Endothelial cell (in vitro differentiated cells): ENCODE results near the gene PRKAG2. TPM values are rescaled to one million over a fixed set of nuclear protein-coding genes. Genes with fewer than 3 reads are reported as not detected.

Experiments
- DNase-seq: peaks from one replicate; pipeline ENCODE4 v3.0.0; 2021; ENCODE audit warnings: low spot score
- H3K27ac Mint-ChIP-seq: one replicate; pipeline ENCODE4 v1.8.0; 2021; ENCODE audit warnings: mixed read lengths, inconsistent platforms; ENCODE audit not compliant: unreplicated experiment
- H3K27me3 Mint-ChIP-seq: one replicate; pipeline ENCODE4 v1.8.0; 2021; ENCODE audit warnings: mild to moderate bottlenecking, moderate library complexity, mixed read lengths, inconsistent platforms; ENCODE audit not compliant: unreplicated experiment
- H3K36me3 Mint-ChIP-seq: one replicate; pipeline ENCODE4 v1.8.0; 2021; ENCODE audit warnings: mild to moderate bottlenecking, low read depth, mixed read lengths, inconsistent platforms; ENCODE audit not compliant: unreplicated experiment
- H3K4me1 Mint-ChIP-seq: one replicate; pipeline ENCODE4 v1.8.0; 2021; ENCODE audit warnings: mild to moderate bottlenecking, mixed read lengths, inconsistent platforms; ENCODE audit not compliant: unreplicated experiment
- H3K4me3 Mint-ChIP-seq: one replicate; pipeline ENCODE4 v1.8.0; 2021; ENCODE audit warnings: mild to moderate bottlenecking, mixed read lengths, inconsistent platforms; ENCODE audit not compliant: unreplicated experiment
- H3K9me3 Mint-ChIP-seq: one replicate; pipeline ENCODE4 v1.8.0; 2021; ENCODE audit warnings: mixed read lengths, inconsistent platforms; ENCODE audit not compliant: unreplicated experiment
- CTCF ChIP-seq: fragments of 200-600 bp; sonication (generic); IDR thresholded peaks from one replicate; pipeline ENCODE4 v1.5.0; 2021; ENCODE audit warnings: antibody characterized with exemption; ENCODE audit not compliant: unreplicated experiment
- total RNA-seq: library from RNA; stranded (reverse); fragmentation: NEBNext Ultra II Directional; extraction: Animal tissue kit (Norgen Biotek cat#: 25700); gene quantifications from one replicate; pipeline ENCODE4 v1.2.1, GENCODE V29; 2021; ENCODE audit not compliant: unreplicated experiment

Gene PRKAG2
- total RNA-seq, 1 donor from 2014 or later, result 16.0 TPM

DNA sequence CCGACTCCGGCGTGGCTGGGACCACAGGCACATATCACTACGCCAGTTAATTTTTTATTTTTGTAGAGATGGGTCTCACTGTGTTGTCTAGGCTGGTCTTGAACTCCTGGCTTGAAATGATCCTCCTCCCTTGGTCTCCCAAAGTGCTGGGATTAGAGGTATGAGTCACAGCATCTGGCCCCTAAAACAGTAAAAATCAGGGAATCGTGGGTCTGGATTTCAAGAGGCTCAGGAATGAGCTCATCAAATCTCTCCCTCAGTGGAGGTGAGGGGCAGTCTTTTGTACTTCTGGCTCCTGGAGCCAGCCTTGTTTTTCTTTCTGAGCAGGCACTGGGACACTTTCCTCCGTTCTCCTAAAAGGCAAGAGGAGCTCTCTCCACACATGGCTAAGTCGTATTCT is 325.1 kb downstream of the PRKAG2 start:
- Mint-ChIP-seq H3K4me1 (peaks cover 7% of the 10 kb centered on the region), H3K36me3 (peaks cover 3% of the 10 kb centered on the region), H3K27ac (peak overlapping the region; percentile 28), H3K4me3 (no peak overlapping the region), H3K27me3 (peaks cover 6% of the 10 kb centered on the region), H3K9me3 (no peaks in the 10 kb centered on the region)
- DNase-seq, result no peak
- no peak for TF ChIP-seq CTCF

DNA sequence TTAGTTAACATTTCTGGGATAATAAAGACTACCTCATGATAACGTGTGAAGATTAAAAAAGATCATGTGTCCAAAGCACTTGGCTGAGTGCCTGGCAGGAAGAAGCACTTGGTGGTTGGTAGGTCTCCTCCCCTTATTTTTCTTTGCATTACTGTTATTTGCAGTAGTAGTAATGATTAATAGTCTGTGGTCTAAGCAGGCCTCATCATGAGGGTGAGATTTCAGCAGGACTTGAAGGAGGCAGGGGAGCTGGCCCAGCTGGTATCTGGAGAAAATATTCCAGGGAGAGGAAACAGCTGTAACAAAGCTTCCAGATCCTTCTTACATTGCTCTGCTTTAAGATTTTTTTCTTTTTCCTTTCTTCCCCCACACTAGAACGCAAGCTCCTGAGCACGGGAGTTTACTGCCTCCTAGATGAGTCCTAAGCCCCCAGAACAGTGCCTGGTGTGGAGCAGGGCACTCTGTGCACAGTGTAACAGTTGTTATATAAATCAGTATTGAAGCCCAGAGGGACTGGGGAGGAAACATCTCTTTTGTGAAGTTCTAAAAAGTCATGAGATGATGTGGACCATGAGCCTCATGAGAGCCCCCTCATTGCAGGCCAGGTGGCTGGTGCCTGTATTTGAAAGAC is 326.1 kb downstream of the PRKAG2 start:
- Mint-ChIP-seq H3K36me3 (peaks cover 3% of the 10 kb centered on the region), H3K4me3 (no peak overlapping the region), H3K27ac (peak overlapping the region; percentile 71), H3K4me1 (peaks cover 7% of the 10 kb centered on the region), H3K9me3 (no peaks in the 10 kb centered on the region), H3K27me3 (peaks cover 6% of the 10 kb centered on the region)
- no peak for TF ChIP-seq CTCF
- no peak for DNase-seq

DNA sequence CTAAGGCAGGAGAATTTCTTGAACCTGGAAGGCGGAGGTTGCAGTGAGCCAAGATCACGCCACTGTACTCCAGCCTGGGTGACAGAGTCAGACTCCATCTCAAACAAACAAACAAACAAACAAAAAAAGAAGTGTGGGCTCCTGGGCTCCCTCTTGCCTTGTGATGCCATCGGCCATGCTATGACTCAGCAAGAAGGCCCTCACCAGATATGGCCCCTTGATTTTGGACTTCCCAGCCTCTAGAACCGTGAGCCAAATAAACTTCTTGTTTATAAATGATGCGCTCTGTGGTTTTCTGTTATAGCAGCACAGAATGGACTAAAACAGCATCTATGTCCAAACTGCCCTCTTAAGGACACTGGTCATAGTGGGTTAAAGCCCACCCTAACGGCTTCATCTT is 327.3 kb downstream of the PRKAG2 start:
- Mint-ChIP-seq H3K9me3 (no peaks in the 10 kb centered on the region), H3K36me3 (peaks cover 3% of the 10 kb centered on the region), H3K27me3 (peaks cover 6% of the 10 kb centered on the region)

DNA sequence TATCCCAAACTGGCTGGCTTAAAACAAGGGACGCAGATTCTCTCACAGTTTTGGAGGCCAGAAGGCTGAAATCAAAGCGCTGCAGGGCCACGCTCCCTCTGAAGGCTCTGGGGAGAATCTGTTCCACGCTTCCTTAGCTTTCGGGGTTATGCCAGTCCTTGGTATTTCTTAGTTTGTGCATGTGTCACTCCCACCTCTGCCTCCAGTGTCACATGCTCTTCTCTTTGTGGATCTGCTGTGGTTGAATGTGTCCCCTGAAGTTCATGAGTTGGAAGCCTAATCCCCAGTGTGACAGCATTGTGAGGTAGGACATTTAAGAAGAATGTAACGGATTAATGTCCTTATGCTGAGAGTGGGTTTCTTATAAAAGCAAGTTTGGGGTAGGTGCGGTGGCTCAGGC is 327.8 kb downstream of the PRKAG2 start:
- TF ChIP-seq CTCF, result no peak
- Mint-ChIP-seq H3K27me3 (peaks cover 6% of the 10 kb centered on the region), H3K4me3 (no peak overlapping the region), H3K9me3 (no peaks in the 10 kb centered on the region), H3K4me1 (peaks cover 7% of the 10 kb centered on the region), H3K36me3 (peaks cover 3% of the 10 kb centered on the region), H3K27ac (peak overlapping the region; percentile 30)
- DNase-seq, result no peak

More for the DNA sequence above, 327.3 kb downstream of the PRKAG2 start:
- no peak for TF ChIP-seq CTCF
- DNase-seq, result no peak
- no peak overlapping the region for H3K27ac Mint-ChIP-seq
- peaks cover 7% of the 10 kb centered on the region for H3K4me1 Mint-ChIP-seq
- no peak overlapping the region for H3K4me3 Mint-ChIP-seq

DNA sequence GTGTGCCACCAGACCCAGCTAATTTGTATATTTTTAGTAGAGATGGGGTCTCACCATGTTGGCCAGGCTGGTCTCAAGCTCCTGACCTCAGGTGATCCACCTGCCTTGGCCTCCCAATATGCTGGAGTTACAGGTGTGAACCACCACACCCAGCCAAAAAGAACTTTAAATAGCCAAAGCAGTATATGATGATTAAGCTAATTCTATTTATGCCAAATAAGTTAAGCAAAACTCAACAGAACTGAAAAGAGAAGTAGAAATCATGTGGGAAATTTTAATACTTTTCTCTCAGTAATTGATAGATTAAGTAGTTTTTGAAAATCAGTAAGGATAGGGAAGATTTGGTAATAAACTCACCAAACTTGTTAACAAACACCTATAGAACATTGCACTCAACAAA is 332.7 kb downstream of the PRKAG2 start:
- no peak for DNase-seq
- TF ChIP-seq CTCF, result no peak
- no peaks in the 10 kb centered on the region for H3K36me3 Mint-ChIP-seq
- H3K4me3 Mint-ChIP-seq, result no peak overlapping the region
- no peak overlapping the region for H3K27ac Mint-ChIP-seq
- no peaks in the 10 kb centered on the region for H3K9me3 Mint-ChIP-seq
- H3K27me3 Mint-ChIP-seq, result no peaks in the 10 kb centered on the region
- no peaks in the 10 kb centered on the region for H3K4me1 Mint-ChIP-seq
